ENCODE results near the gene RECQL.

DNA sequence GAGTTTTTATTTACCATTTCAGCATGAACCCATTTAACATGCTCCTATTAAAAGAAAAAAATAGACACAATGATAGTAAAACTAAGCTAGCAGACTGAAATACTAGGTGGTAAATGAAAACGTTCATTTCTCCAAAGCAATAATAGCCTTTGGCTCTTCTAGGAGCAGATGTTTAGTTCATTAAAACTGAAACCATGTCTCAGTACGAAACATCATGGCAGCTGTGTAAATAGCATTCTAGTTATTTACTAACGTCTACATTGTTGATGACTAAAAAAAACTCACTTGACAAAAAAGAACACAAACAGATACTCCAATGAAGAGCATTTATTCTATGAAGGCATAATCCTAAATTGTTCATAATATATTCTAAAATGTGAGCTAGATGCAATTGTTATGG, 17.9 kb downstream of the RECQL start:
- TF ChIP-seq, protein P1, sequence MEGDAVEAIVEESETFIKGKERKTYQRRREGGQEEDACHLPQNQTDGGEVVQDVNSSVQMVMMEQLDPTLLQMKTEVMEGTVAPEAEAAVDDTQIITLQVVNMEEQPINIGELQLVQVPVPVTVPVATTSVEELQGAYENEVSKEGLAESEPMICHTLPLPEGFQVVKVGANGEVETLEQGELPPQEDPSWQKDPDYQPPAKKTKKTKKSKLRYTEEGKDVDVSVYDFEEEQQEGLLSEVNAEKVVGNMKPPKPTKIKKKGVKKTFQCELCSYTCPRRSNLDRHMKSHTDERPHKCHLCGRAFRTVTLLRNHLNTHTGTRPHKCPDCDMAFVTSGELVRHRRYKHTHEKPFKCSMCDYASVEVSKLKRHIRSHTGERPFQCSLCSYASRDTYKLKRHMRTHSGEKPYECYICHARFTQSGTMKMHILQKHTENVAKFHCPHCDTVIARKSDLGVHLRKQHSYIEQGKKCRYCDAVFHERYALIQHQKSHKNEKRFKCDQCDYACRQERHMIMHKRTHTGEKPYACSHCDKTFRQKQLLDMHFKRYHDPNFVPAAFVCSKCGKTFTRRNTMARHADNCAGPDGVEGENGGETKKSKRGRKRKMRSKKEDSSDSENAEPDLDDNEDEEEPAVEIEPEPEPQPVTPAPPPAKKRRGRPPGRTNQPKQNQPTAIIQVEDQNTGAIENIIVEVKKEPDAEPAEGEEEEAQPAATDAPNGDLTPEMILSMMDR (IDR thresholded peaks at IDR 0.05): no peak
- TF ChIP-seq POLR2A (IDR thresholded peaks at IDR 0.05) (no peak), POLR2AphosphoS5 (IDR thresholded peaks at IDR 0.05) (no peak), EP300 (IDR thresholded peaks at IDR 0.05) (no peak)
